MCF 10A (cell line): Measurements from ENCODE around the gene COMP. TPM values are rescaled to one million over a fixed set of nuclear protein-coding genes. Genes with fewer than 3 reads are reported as not detected.
"Not testable (repeated sequence)": the region's sequence is repeated elsewhere in the genome, so short reads cannot be mapped to it uniquely, and the experiment has no call there.

Experiments used
- BruUV-seq: library from RNA; stranded (reverse); fragments of 400-500 nt; replicated peaks from 2 replicates; lab custom pipeline; 2021; lab: Mats Ljungman, UMichigan
- CTCF ChIA-PET: fragments of 300-600 bp; sonication (Branson Sonifier 250); formaldehyde crosslinking; extraction: SDS; loops from one replicate; lab custom pipeline; 2021; ENCODE audit warnings: antibody characterized with exemption, inconsistent platforms; lab: Yijun Ruan, JAX
- POLR2A ChIA-PET: fragments of 300-600, 350-650 bp; sonication (Branson Sonifier 250); formaldehyde crosslinking; extraction: SDS; loops from one replicate; lab custom pipeline; 2020; ENCODE audit warnings: antibody characterized with exemption, inconsistent platforms; lab: Yijun Ruan, JAX
- DNase-seq: peaks from one replicate; pipeline ENCODE4 v3.0.0-alpha.2; 2018; ENCODE audit not compliant: unreplicated experiment
- H3K27ac Mint-ChIP-seq: one replicate; pipeline ENCODE4 v1.8.0; 2022; ENCODE audit warnings: mild to moderate bottlenecking, low read depth, mixed read lengths; ENCODE audit not compliant: unreplicated experiment
- H3K27me3 Mint-ChIP-seq: one replicate; pipeline ENCODE4 v1.8.0; 2022; ENCODE audit warnings: mixed read lengths; ENCODE audit not compliant: insufficient read depth, unreplicated experiment
- H3K36me3 Mint-ChIP-seq: one replicate; pipeline ENCODE4 v1.8.0; 2022; ENCODE audit warnings: mild to moderate bottlenecking, moderate library complexity, mixed read lengths; ENCODE audit not compliant: insufficient read depth, unreplicated experiment
- H3K4me1 Mint-ChIP-seq: one replicate; pipeline ENCODE4 v1.8.0; 2022; ENCODE audit warnings: mixed read lengths; ENCODE audit not compliant: insufficient read depth, unreplicated experiment
- H3K4me3 Mint-ChIP-seq: one replicate; pipeline ENCODE4 v1.8.0; 2022; ENCODE audit warnings: mild to moderate bottlenecking, moderate library complexity, mixed read lengths; ENCODE audit not compliant: unreplicated experiment
- H3K9me3 Mint-ChIP-seq: one replicate; pipeline ENCODE4 v1.8.0; 2022; ENCODE audit warnings: mixed read lengths; ENCODE audit not compliant: unreplicated experiment
- CTCF ChIP-seq: fragments of 200-600 bp; IDR thresholded peaks from one replicate; pipeline ENCODE4 v1.8.0; 2022; ENCODE audit warnings: antibody characterized with exemption, mild to moderate bottlenecking; ENCODE audit not compliant: unreplicated experiment
- intact Hi-C: fragments of 100-400 bp; cut with micrococcal nuclease; formaldehyde crosslinking; loops from 2 replicates; pipeline ENCODE4 v1.14.1; 2022
- total RNA-seq: library from RNA; stranded (reverse); gene quantifications from 2 replicates; pipeline ENCODE4 v1.2.3, GENCODE V29; 2022

Gene COMP
- total RNA-seq, 1 experiment from 2014 or later, result not detected

- Mint-ChIP-seq H3K27me3 (no peaks in the 10 kb centered on the region), H3K4me1 (no peaks in the 10 kb centered on the region), H3K27ac (no peak overlapping the region), H3K4me3 (no peak overlapping the region), H3K9me3 (no peaks in the 10 kb centered on the region), H3K36me3 (no peaks in the 10 kb centered on the region)
- intact Hi-C loops, result no loop called here
- DNase-seq, result no peak
- BruUV-seq, result no TSS peak
- ChIA-PET POLR2A (no interaction called here), CTCF (no interaction called here)
- TF ChIP-seq CTCF, result no peak
Observed at GRCh38 chr19:18814063-18814462, 23.0 kb upstream of the COMP start.

GRCh38 chr19:18811638-18812037 is 20.5 kb upstream of the COMP start:
- ChIA-PET POLR2A (interaction anchor here (1.3 kb wide), 1 partner anchor 20 kb away, joined by 8 read pairs; the partner anchor contains the start of gene UPF1), CTCF (interaction anchor here (0.7 to 1.0 kb wide), 2 partner anchors 147 to 533 kb away, joined by 3 read pairs; no protein-coding TSS in a partner anchor)
- H3K9me3 Mint-ChIP-seq, H3K4me1 Mint-ChIP-seq, H3K27me3 Mint-ChIP-seq, intact Hi-C loops, DNase-seq, H3K36me3 Mint-ChIP-seq, BruUV-seq, H3K4me3 Mint-ChIP-seq: not testable (repeated sequence)
- peak overlapping the region; percentile 16 for H3K27ac Mint-ChIP-seq

GRCh38 chr19:18809149-18809868 is 18.2 kb upstream of the COMP start:
- intact Hi-C loops, result no loop called here
- H3K4me3 Mint-ChIP-seq, result peak overlapping the region; percentile 10
- H3K9me3 Mint-ChIP-seq, result no peaks in the 10 kb centered on the region
- CTCF ChIA-PET, result interaction anchor here (0.7 kb wide), 1 partner anchor 26 kb away, joined by 4 read pairs; no protein-coding TSS in a partner anchor
- no peaks in the 10 kb centered on the region for H3K4me1 Mint-ChIP-seq
- no peak for TF ChIP-seq CTCF
- BruUV-seq, result no TSS peak
- no peaks in the 10 kb centered on the region for H3K27me3 Mint-ChIP-seq
- POLR2A ChIA-PET, result interaction anchor here (0.7 kb wide), 1 partner anchor 70 kb away, joined by 3 read pairs; no protein-coding TSS in a partner anchor
- H3K36me3 Mint-ChIP-seq, result no peaks in the 10 kb centered on the region
- H3K27ac Mint-ChIP-seq, result peak overlapping the region; percentile 81
- DNase-seq, result peak; percentile 91

GRCh38 chr19:18807861-18808331 is 16.8 kb upstream of the COMP start:
- Mint-ChIP-seq H3K27ac (no peak overlapping the region), H3K4me1 (no peaks in the 10 kb centered on the region), H3K9me3 (no peaks in the 10 kb centered on the region), H3K27me3 (no peaks in the 10 kb centered on the region), H3K4me3 (no peak overlapping the region), H3K36me3 (no peaks in the 10 kb centered on the region)
- intact Hi-C loops, result no loop called here
- CTCF ChIA-PET, result interaction anchor here (1.1 to 2.2 kb wide), 2 partner anchors 39 to 284 kb away, joined by 3 to 14 read pairs; no protein-coding TSS in a partner anchor
- no peak for TF ChIP-seq CTCF
- no TSS peak for BruUV-seq
- no peak for DNase-seq
- POLR2A ChIA-PET, result no interaction called here
